Stimulated activated CD8-positive, alpha-beta memory T cell treated with anti-CD3 and anti-CD28 coated beads, Interleukin-15, amount 100 ng/mL, for 24 hours (primary cell): Measurements from ENCODE around the gene TMEM240.
"Not testable (repeated sequence)": the region's sequence is repeated elsewhere in the genome, so short reads cannot be mapped to it uniquely, and the experiment has no call there.

ENCODE experiments used
- DNase-seq: peaks from one replicate; pipeline ENCODE4 v3.0.0-alpha.2; 2020; ENCODE audit warnings: low read depth

The TMEM240 gene

DNA sequence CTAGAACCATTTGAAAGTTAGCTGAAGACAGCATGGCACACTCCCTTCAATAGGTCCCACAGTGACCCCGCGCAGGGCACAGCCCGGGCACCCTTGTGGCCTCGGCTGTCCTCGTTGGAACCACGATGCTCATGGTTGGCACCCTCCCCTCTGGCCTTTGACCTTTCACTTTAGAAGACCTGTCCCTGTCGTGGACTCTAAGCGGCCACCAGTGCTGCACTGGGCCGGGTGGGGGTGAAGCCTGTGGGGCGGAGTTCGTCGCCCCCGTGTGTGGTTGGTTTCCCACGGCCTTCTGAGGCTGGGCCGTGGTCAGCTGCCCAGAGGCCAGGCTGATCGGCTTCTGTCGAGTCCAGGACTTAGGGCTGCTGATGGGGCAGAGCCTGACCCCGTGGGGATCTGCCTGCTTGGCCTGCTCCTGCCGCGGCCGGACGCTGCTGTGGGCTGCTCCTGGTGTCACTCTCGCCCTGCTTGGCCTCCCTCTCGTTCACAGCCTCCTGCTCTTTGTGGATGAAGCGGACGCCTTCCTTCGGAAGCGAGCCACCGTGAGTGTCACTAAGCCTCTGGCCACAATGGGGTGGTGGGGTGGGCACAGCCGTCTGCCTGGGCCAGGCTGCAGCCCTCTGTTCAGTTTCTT, 15.6 kb downstream of the TMEM240 start:
- DNase-seq: not testable (repeated sequence)

DNA sequence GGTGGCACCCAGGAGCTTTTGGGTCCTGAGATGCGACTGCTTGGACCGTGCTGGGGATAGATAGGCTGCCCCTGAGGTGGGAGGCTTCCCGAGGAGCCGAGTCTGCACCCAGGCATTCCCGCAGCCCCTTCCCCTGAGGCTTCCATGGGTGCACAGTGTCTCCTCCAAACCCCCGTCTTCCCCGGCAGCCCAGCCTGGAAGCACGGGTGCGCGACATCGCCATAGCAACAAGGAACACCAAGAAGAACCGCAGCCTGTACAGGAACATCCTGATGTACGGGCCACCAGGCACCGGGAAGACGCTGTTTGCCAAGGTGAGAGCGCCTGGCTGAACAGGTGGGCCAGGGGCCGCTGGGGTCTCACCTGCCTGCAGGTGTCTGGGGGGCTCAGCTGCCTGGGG, 16.8 kb downstream of the TMEM240 start:
- DNase-seq: not testable (repeated sequence)

DNA sequence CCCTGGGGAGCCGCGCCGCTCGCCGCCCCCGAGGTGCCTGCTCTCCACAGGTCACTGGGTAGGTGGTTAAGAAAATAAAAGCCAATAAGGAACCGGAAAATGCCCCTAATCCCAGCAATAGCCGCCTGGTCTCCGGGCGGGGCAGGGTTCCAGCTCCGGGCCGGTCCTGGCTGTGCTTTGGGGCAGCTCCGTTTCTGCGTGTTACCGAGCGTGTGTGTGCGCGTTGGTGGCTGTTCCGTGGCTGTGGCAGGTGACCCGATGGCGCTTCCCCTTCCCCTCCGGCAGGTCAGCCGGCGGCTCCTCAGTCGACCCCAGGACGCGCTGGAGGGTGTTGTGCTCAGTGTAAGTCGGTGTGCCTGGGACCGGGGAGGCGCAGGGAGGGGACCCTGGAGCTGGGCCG, 17.2 kb downstream of the TMEM240 start:
- DNase-seq: not testable (repeated sequence)

DNA sequence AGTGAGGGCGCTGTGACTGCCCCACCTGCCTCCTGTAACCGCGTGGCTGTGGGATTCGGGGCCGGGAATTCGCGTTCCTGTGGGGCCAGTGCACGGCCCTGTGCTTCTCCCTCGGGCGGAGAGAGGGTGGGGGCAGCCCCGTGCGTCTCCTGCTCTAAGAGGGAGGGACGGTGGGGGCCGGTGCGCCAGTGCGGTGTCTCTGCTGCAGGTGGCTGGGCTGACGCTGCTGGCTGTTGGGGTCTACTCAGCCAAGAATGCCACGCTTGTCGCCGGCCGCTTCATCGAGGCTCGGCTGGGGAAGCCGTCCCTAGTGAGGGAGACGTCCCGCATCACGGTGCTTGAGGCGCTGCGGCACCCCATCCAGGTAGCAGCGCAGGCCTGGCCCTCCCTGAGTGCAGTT, 17.9 kb downstream of the TMEM240 start:
- not testable (repeated sequence) for DNase-seq

DNA sequence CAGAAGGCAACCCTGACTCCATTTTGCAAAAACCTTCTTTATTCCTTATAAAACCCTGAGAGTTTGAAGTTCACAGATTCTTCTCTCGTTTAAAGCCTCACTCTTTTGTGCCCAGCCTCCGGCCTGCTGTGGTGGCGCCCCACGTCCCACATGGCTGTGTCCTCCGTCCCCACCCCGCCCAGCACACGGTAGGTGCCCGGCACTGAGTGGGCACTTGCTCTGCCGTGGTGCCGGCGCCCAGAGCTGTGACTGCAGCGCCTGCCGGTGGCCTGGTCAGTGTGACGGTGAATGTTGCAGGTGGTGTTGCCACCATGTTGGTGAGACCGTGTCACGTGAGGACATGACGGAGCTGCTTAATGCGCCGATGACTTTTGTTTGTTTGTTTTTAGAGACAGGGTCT, 19.1 kb downstream of the TMEM240 start:
- DNase-seq: no peak

DNA sequence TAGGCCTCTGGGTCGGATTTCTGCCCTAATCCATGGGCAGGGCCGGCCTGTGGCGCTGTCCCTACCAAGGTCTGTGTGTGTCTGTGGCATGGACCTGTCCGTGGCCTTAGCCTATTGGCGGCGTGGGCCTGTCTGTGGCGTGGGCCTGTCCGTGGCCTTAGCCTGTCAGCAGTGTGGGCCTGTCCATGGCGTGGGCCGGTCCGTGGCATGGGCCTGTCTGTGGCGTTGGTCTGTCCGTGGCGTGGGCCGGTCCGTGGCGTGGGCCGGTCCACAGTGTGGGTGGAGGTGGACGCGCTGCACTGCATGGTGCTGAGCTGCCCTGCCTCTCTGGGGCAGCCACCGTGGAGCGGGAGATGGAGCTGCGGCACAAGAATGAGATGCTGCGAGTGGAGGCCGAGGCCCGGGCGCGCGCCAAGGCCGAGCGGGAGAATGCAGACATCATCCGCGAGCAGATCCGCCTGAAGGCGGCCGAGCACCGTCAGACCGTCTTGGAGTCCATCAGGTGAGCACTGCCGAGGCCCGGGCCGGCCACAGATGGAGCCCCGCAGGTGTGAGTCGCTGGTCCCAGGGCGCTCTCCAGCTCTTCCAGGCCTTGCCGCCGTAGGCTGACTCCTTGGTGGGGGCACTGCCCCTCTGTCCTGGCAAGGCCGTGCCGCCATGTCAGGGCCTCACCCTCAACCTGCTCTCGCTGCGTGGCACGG, 20.5 kb downstream of the TMEM240 start:
- DNase-seq: not testable (repeated sequence)

DNA sequence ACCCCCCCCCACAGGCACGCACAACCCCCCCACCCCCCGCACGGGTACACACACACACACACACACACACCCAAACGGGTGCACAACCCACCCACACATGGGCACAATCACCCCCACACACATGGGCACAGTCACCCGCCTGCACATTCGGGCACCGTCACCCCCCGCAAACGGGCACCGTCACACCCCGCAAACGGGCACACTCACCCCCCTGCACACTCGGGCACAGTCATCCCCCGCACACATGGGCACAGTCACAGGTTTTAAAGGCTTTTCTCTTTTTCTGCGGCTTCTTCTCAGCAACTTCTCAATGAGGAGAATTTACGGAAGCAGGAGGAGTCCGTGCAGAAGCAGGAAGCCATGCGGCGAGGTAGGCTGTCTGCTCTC, 21.8 kb downstream of the TMEM240 start:
- DNase-seq: not testable (repeated sequence)

DNA sequence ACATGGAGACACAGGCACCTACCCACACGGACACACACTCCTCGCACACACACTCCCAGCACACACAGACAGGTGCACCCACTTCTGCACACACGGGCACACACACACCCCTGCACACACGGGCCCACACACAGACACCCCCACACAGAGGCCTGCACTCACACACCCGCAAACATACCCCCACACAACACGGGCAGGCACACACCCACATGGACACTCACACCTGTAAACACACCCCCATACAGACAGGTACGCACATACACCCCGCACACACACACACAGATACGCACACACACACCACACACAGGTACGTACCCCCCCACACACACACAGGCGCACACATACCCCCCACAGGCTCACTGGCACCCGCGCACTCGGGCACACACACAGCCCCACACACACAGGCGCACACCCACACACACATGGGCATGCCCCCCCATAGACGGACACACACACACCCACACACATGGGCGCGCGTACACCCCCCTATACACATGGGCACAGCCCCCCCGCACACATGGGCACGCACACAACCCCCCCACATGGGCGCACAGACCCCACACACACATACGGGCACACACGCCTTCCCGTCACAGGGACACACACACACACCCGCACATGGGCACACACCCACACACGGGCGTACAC, 22.3 kb downstream of the TMEM240 start:
- no peak for DNase-seq

DNA sequence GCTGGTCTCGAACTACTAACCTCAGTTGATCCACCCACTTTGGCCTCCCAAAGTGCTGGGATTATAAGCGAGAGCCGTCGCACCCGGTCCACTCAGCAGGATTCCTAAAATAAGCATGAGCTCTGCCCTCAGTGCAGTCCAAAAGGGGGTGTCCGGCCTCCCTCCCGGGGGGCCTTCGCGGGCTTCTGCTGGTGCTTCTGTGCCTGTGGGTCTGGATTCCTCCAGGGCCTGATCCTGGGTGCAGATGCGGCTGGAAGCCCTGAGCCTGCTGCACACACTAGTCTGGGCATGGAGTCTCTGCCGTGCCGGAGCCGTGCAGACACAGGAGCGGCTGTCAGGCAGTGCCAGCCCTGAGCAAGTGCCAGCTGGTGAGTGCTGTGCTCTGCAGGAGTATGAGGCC, 23.5 kb downstream of the TMEM240 start:
- DNase-seq: not testable (repeated sequence)

DNA sequence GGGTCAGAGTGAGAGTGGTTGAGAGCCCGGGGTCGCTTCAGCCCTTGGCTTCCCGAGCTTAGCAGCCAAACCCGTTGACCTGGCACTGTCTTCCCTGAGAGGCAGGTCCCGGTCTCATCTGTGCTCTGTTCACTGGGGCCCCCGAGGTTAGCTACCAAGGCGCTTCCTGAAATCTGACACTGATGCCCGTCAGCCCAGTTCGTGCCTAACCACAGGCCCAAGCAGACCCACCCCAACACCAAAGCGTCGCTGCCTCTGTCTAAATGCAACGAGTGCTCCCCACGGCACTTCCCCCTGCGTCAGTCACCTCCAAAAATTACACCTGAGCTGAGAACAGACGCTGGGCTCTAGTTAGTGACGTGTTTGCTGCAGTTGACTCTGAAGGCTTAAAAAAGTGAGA, 26.0 kb downstream of the TMEM240 start:
- not testable (repeated sequence) for DNase-seq

DNA sequence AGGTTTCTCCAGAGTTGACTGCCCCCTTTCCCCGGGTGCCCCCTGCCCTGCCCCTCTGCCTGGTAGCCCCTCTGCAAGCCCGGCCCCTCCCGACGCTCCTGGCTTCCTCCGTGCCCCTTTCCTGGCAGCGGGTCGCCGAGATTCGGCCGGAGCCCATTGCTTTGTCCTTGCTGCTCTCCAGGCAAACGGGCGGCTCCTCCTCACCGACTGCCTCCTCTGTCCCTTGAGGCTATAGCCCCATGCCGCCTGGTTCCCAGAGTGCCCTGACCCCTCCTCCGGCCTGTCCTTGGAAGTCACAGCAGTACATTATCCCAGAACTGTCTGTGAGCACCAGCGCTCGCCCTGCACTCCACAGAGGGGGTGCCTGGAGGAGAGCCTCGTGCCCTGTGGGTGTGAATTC, 26.7 kb downstream of the TMEM240 start:
- not testable (repeated sequence) for DNase-seq

DNA sequence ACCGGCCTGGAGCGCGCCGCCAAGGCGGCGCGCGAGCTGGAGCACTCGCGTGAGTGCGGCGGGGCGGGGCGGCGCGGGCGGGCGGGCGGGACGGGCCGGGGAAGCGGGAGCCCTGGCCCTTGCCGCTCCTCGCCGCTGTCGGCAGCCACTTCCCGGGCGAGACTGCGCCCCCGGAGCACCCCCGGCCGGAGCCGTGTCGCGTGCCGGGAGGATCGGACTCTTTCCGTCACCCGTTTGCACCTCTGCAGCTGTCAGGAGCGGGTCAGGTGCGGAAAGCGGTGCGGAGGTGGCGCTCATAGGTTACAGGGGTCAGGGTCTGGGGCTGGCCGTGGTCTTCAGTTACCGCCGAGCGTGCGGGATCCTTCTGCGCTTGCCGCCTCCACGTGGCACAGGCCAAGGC, 28.0 kb downstream of the TMEM240 start:
- not testable (repeated sequence) for DNase-seq

DNA sequence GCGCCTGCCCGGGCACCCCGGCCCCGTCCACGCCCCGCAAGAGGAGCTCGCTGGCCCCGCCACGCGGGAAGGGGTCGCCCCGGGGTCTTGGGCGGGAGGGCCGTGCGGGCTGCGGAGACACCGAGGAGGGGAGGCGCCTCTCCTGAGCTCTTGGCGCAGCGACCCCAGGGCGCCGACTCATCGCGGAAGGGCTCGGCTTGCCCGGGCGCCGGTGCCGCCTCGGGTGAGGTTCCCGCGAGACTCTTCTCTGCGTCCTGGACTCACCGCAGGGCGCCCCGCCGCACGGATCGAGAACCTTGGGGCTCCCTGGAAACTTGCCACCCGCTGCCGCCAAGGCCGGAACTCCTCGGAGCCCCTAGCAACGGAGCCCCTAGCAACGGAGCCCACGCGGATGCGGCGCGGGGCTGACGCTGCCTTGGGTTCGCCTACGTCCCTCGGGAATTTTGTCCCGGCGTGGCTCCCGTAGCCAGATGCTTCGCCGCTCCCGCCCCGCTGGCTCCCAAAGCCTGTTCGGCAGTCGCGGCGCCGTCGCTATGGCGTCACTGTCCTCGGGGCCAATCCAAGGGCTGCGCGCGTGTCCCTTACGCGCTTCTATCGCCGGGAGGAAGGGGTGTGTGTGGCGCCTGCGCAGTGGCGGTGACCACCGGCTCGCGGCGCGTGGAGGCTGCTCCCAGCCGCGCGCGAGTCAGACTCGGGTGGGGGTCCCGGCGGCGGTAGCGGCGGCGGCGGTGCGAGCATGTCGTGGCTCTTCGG, 28.7 kb downstream of the TMEM240 start, which contains the start of gene ATAD3A:
Gene ATAD3A (plus strand): TSS at position 630 of the 753 bp plus-strand sequence. CDS start 107 bp downstream, at position 737.
- peak; percentile 85 for DNase-seq

DNA sequence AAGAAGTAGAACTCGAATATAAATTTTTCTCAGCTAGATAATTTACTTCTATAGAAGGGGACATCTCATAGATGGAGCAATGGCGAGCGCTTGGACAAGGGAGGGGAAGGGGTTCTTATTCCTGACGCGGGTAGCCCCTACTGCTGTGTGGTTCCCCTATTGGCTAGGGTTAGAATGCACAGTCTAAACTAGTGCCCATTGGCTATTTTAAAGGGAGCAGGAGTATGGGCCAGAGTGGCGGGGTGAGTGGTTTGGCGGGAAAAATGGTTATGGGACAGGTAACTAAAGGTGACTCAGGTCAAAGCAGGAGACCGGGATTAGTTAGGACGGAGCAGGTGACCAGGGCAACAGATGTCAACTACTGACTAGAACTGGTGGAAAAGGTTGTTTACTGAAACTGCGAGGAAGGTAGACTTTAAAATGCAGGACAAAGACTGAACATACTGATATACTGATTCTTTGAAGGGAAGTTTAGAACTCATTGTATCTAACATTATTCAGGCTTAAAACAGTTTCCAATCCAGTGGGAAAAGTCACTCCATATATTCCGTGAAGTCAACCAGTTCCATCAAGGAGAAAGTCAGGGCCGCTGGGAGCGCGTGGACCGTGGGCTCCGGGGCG, 29.4 kb downstream of the TMEM240 start:
- DNase-seq: no peak

DNA sequence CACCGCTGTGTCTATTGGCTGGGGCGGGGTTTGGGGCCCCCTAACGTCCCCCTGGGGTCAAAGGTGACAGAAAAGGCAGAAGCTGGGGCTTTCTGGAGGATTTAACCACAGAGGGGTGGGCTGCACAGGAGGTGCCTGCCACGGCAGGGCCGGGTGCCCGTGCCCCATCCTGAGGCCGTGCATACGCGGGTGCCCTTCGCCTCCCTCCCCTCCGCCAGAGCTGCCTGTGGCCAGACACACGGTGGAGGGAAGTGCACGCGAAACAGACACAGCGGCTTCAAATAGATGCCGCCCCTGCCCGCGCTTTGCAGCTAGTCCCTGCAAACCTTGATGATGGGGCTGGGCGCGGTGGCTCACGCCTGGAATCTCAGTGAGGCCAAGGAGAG, 31.0 kb downstream of the TMEM240 start:
- not testable (repeated sequence) for DNase-seq

DNA sequence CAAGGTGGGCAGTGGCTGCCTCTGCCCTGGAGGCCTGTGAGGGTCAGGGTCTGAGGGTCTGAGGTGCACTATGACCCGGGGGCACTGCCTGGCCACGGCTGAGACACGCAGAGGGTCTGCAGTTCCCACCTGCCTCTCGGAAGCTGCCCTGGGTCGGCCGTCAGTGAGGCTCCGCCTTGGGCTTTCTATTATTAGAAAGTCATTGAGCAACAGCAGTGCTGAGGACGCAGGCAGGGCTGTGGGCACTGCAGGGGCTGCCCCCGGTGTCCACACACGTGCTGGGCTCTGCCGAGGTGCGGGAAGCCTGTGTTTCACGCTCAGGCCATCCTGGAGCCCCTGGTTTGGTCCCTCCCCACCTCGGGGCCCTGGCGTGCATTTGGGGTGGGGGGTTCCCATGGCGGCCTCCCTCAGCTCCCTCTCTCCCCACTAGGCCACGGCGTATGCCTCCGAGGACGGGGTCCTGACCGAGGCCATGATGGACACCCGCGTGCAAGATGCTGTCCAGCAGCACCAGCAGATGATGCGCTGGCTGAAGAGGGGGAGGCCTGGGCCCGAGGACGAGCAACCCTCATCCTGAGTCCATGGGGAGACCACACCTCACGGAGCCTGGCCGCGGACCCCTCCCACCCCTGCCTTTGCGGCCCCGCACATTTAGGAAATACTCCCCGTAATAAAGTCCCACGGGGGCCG, 31.5 kb downstream of the TMEM240 start:
- DNase-seq: not testable (repeated sequence)

DNA sequence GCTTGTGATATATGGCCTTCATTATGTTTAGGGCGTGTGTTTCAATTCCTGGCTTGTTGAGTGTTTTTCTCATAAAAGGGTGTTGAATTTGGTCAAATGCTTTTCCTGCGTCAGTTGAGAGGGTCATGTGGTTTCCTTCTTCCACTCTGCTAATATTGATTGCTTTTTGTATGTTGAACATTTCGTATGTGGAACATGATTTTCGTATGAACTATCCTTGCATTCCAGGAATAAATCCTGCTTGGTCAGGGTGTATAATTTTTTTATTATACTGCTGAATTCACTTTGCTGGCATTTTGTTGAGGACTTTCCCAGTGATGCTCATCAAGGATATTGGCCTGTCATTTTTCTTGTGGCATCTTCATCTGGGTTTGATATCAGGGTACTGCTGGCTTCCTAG, 33.1 kb downstream of the TMEM240 start:
- DNase-seq: no peak

DNA sequence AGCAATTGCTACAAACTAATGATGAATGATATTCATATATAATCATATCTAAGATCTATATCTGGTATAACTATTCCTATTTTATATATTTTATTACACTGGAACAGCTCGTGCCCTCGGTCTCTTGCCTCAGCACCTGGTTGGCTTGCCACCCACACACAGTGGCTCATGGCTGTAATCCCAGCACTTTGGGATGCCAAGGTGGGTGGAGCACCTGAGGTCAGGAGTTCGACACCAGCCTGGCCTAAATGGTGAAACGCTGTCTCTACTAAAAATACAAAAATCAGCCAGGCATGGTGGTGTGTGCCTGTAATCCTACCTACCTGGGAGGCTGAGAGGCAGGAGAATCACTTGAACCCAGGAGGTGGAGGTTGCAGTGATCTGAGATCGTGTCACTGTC, 34.6 kb downstream of the TMEM240 start:
- not testable (repeated sequence) for DNase-seq

DNA sequence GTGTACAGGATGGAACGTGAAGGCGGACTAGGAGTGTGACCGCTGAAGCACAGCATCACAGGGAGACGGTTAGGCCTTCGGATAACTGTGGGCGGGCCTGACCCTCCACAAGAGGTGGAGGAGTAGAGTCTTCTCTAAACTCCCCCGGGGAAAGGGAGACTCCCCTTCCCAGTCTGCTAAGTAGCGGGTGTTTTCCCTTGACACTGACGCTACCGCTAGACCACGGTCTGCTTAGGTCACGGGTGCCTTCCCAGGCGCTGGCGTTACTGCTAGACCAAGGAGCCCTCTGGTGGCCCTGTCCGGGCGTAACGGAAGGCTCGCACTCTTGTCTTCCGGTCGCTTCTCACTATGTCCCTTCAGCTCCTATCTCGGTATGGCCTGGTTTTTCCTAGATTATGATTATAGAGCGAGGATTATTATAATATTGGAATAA, 35.0 kb downstream of the TMEM240 start:
- not testable (repeated sequence) for DNase-seq

DNA sequence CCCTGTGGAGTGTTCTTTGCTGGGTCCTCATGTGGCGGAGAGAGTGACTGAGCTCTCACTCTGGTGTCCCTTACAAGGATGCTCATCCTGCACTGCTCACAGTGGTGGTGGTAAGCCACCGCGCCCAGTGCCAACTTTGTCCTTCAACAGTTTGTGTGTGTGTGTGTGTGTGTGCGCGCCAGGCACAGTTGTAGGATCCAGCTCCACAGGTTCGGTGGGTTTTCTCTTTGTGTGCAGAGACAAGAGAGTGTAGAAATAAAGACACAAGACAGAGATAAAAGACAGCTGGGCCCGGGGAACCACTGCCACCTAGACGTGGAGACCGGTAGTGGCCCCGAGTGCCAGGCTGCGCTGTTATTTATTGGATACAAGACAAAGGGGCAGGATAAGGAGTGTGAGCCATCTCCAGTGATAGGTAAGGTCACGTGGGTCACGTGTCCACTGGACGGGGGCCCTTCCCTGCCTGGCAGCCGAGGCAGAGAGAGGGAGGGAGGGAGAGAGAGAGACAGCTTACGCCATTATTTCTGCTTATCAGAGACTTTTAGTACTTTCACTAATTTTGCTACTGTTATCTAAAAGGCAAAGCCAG, 35.6 kb downstream of the TMEM240 start:
- peak; percentile 33 for DNase-seq

DNA sequence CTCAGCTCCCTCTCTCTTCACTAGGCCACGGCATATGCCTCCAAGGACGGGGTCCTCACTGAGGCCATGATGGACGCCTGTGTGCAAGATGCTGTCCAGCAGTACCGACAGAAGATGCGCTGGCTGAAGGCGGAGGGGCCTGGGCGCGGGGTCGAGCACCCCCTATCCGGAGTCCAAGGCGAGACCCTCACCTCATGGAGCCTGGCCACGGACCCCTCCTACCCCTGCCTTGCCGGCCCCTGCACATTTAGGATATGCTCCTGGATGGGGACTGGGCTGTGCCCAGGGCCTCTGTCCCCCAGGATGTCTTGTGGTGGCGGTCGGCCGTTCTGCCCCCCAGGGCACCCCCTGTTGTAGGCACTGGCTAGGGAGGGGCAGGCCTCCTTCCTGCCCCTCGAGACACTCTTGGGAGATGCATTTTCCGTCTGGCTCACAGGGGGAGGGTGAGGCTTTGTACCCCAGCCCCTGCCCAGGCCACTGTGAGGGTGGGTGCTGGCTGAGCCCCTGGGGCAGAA, 44.9 kb downstream of the TMEM240 start:
- not testable (repeated sequence) for DNase-seq
